ENCODE results near the gene PLCL2.

- no peak for TF ChIP-seq POLR2AphosphoS5 (IDR thresholded peaks at IDR 0.05; ENCODE audit: low read depth, low read length)
- no peak for TF ChIP-seq POLR2A (IDR thresholded peaks at IDR 0.05; ENCODE audit: low read depth, low read length)
- TF ChIP-seq TAF1 (IDR thresholded peaks at IDR 0.05; ENCODE audit: low read depth, low read length), result no peak
- TF ChIP-seq SPI1 (IDR thresholded peaks at IDR 0.05; ENCODE audit: low read depth, low read length), result peak; percentile 77
These were observed 160.9 kb downstream of the PLCL2 start for GRCh38 chr3:17045705-17046104.
